ENCODE measurements around the gene STYXL2. TPM values are rescaled to one million over a fixed set of nuclear protein-coding genes. Genes with fewer than 3 reads are reported as not detected.
A peak's percentile ranks its signal among the peaks of the same experiment; 100 is the strongest.

STYXL2 gene
- total RNA-seq, 1 donor = not detected

DNA sequence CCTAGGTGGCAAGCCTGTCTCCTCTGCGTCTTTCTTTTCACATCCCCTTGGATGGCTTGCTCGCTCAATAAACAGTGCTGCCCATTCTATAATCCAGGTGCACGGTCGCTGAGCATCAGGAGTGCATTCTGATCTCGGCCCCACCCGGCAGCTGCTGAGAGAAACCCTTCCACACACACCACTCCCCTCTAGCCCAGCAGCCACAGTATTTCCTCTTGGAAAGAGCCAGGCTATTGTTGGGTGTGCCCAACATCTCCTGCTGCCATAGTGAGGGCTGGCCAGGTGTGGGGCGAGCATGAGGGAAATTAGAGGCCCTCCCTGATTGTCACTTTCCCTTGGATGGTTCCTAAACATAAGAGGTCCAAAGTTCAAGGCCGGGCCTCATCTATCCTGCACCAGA is 28.4 kb upstream of the STYXL2 start:
- no peak for DNase-seq (ENCODE audit: low read depth)
- H3K4me3 ChIP-seq (ENCODE audit: low read depth, low read length) = no peak overlapping the region
- TF ChIP-seq CTCF (IDR thresholded peaks at IDR 0.05; ENCODE audit: insufficient read depth, low read depth, low read length) = no peak

DNA sequence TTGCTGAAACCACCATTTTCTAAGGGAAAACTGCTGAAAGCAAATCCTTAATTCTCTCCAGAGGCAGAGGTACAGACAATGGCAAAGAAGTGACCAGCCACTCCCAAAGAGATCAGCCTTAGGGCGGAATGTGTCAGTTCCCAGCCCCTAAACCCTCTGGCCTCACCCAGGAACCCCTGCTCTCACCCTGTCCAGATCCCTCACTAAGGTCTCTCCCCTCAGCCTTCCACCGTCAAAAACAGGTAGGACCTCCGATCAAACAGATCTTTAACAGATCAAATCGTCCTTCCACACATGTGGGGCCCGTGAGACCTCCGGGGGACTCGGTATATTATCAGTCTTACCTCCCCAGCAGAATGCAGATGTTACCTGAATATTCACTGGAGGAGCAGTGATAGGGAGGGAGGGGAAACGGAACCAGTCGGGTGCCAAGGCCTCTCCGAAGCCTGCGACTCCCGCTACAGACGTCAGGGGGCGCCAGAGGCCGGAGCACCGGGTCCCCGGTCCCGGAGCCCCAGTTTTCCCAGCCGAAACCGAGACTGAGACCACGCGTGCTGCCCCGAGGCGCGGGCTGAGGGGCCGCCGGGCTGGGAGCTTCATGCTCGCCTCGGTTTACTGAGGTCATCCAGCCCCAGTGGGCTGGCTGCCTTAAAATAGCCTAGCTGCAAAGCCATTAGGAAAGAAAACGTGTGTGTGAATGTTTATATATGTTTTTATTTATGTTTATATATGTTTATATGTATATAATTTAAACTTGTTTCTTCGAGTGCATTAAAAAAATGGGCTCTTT is 27.3 kb upstream of the STYXL2 start:
- peak overlapping the region; percentile 38 for H3K4me3 ChIP-seq (ENCODE audit: low read depth, low read length)
- DNase-seq (ENCODE audit: low read depth) = peak; percentile 43
- TF ChIP-seq CTCF (IDR thresholded peaks at IDR 0.05; ENCODE audit: insufficient read depth, low read depth, low read length) = peak; percentile 94

DNA sequence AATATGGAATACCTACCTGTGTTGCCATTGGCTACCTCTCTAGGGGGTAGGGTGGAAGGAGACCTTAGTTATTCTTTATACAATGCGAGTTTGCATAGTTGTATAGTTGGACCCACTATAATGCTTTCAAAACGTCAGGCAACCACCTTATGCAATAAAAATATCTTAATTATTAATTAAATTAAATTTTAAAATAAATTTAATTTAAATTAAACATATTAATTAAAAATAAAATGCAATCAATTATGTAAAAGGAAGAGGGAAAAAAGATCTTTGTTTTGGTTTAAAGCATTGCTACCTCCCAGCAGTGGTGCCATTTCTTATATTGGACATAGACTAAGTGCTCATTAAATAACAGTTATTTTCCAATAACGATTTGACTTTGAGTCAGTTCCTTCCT is 26.0 kb upstream of the STYXL2 start:
- no peak overlapping the region for H3K4me3 ChIP-seq (ENCODE audit: low read depth, low read length)
- no peak for TF ChIP-seq CTCF (IDR thresholded peaks at IDR 0.05; ENCODE audit: insufficient read depth, low read depth, low read length)
- DNase-seq (ENCODE audit: low read depth) = no peak

DNA sequence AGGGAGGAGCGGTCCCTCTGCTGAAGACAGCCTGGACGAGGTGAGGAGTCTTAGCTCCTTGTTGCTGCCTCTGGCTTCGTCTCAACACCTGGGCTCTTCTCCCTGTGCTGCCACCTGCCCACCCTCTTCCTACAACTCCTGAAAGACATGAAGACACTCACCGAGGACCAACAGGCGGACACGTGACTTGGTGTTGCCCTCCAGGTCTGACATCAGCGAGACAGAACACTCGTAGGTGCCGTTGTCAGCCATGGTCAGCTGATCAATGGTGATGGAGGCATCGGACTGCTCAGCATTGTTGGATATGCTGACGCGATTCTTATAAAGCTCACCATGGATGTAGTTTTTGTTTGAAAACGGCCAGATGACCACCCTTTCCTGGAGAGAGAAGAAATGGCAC is 25.1 kb upstream of the STYXL2 start:
- no peak for TF ChIP-seq CTCF (IDR thresholded peaks at IDR 0.05; ENCODE audit: insufficient read depth, low read depth, low read length)
- DNase-seq (ENCODE audit: low read depth) = no peak
- H3K4me3 ChIP-seq (ENCODE audit: low read depth, low read length) = no peak overlapping the region

DNA sequence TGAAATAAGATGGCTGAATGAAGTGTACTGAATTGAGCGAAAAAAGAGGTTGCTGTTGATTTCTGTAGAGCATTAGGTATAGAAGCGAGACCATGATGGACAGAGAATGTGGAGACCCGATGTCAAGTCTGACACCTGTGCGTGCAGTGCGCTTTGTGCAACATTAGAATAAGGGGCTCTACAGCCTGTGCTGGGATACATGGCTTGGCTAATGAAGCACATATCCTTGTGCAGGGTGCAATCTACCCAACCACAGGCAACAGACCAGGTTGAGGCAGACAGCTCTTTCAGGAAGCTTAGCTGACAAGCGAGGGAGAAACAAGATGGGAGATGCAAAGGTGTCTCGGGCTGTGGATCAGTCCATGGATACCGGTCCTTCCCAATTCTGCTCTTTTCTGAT is 22.6 kb upstream of the STYXL2 start:
- TF ChIP-seq CTCF (IDR thresholded peaks at IDR 0.05; ENCODE audit: insufficient read depth, low read depth, low read length) = no peak
- no peak for DNase-seq (ENCODE audit: low read depth)
- H3K4me3 ChIP-seq (ENCODE audit: low read depth, low read length) = no peak overlapping the region

DNA sequence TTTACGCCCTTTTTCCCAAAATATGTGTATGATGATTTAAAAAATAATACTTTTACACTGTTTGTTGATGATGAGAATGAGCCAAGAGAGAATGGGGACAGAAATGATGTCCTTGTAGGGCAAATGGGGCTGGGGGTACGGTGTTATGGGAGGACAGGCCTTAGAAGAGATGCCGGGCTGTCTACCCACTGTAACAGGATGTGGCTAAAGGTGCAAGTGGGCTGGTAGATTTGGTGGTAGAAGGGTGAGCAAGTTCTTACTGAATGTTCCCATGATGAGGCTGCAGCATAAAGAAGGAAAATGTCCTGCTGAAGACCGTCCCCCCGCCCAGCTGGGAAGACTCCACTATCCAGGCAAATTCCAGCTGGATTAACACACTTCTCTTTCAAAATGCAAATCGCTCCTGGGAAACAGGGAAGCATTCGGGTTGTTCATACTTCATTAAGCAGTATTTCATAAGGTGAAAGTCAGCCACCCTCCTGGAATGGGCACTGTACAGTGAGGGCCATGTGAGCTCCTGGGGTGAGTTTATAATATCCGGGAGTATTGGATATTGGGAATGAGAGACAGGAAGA is 17.7 kb upstream of the STYXL2 start:
- no peak overlapping the region for H3K4me3 ChIP-seq (ENCODE audit: low read depth, low read length)
- TF ChIP-seq CTCF (IDR thresholded peaks at IDR 0.05; ENCODE audit: insufficient read depth, low read depth, low read length) = no peak
- no peak for DNase-seq (ENCODE audit: low read depth)
